CD4-positive, alpha-beta T cell treated with Interleukin-6 at 100 ng/mL for 8 hours (primary cell): ENCODE data around the gene HMGN1.
A peak's percentile ranks its signal among the peaks of the same experiment; 100 is the strongest.

ENCODE experiments used
- DNase-seq: peaks from one replicate; pipeline ENCODE4 v3.0.0-alpha.2; 2020; ENCODE audit warnings: mixed read lengths, low spot score

Gene HMGN1

GRCh38 chr21:39330001-39330400, 18.9 kb downstream of the HMGN1 start:
- DNase-seq = no peak

GRCh38 chr21:39327727-39328126, 21.2 kb downstream of the HMGN1 start:
- DNase-seq = no peak

DNA sequence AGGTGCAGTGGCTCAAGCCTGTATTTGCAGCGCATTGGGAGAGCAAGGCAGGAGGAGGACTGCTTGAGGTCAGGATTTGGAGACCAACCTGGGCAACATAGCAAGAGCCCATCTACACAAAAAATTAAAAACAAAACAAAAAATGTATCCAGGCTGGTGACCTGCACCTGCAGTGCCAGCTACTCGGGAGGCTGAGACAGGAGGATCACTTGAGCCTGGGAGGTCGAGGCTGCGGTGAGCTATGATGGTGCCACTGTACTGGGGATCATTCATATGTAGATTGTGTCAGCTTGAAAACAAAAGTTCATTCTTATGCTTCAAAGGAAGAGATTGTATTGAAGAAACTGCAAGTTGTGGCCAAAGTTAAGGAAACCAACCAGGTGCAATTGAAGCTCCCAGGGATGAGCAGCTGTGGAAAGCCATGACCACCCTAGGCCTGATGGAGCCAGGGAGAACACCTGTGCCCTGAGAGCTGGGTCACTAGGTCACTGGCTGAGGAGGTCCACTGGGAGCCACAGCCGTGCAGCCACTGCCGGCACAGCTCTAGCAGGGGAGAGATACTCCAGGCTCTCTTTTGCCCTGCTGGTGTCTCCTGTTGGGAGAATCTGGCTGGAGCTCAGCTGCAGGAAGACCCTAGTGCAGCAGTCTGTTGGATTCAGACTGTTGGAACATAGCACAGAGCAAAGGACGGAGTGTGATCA, 22.1 kb downstream of the HMGN1 start:
- no peak for DNase-seq

DNA sequence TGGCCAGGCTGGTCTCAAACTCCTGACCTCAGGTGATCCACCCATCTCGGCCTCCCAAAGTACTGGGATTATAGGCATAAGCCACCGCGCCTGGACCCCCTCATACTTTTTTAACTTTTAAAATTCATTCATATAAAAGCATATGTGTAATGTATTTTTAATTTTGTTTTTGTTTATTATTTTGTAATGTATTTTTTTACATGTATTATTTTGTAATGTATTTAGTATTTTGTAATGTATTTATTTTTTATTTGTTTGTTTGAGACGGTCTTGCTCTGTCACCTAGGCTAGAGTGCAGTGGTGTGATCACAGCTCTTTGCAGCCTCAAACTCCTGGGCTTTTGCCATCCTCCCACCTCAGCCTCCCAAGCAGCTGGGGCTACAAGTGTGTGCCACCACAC, 23.4 kb downstream of the HMGN1 start:
- no peak for DNase-seq

DNA sequence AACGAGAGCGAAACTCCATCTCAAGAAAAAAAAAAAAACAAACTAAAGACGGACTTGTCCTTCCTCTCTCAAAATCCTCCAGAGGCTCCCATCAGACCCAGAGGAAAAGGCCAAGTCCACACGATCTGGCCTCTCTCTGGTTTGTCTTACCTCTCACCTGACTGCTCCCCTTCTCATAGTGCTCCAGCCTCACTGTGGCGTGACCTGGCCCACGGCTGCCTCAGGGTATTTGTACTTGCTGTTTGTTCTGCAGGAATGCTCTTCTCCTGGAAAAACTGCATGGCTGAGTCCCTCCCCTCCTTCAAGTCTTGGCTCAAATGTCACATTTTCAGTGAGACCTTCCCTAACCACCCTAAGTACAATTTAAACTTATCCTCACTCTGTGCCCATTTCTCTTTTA, 27.5 kb downstream of the HMGN1 start:
- DNase-seq = no peak

DNA sequence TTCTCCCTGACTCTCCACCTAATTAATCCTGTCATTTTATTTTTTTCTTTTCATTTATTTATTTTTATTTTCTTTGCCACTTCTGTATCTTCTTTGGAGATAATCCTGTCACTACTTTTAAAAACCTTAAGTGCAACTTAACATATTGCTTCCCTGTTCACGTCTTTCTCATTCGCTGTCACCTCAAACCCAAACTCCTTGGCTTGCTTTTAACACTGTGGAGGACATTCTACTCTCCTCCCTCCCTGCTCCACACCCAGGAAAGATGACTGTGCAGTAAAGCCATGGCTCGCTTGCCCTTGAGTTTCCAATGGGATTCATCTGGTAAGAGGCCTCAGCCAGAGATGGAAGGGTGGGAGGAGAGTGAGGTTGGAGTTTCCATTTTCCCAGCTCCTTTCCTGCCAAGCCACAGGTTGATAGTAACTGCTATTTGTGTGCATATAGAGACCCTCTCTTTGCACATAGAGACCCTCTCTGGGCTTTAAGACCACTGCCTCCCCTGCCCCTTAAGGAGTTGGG, 29.0 kb downstream of the HMGN1 start:
- DNase-seq = no peak

DNA sequence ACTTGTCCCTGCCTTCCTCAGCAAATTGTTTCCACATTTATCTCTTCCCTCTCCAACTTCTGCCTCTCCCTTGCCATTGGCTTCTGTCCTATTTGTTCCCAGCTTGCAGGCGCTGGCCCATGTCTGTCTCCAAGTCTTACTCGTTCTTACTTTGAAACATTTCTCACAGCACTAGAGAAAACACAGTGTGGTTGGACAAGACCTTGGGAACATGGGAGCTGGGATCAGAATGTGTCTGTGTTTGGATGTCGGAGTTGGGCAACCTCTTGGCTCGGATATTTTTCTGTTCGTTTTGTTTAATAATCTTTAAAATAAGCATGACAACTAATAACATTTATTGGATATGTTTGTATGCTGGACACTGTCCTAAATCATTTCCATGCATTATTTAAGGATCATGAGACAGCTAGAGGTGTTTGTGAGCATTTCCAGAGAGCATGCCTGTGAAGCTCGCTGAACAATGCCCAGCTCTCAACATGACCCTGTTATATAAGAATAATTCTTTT, 29.6 kb downstream of the HMGN1 start:
- DNase-seq = no peak

- no peak for DNase-seq
Observed at GRCh38 chr21:39318091-39318959, 30.6 kb downstream of the HMGN1 start.

GRCh38 chr21:39317134-39318090, 31.5 kb downstream of the HMGN1 start:
- DNase-seq = no peak

- no peak for DNase-seq
Observed at GRCh38 chr21:39316729-39317128, 32.2 kb downstream of the HMGN1 start.

DNA sequence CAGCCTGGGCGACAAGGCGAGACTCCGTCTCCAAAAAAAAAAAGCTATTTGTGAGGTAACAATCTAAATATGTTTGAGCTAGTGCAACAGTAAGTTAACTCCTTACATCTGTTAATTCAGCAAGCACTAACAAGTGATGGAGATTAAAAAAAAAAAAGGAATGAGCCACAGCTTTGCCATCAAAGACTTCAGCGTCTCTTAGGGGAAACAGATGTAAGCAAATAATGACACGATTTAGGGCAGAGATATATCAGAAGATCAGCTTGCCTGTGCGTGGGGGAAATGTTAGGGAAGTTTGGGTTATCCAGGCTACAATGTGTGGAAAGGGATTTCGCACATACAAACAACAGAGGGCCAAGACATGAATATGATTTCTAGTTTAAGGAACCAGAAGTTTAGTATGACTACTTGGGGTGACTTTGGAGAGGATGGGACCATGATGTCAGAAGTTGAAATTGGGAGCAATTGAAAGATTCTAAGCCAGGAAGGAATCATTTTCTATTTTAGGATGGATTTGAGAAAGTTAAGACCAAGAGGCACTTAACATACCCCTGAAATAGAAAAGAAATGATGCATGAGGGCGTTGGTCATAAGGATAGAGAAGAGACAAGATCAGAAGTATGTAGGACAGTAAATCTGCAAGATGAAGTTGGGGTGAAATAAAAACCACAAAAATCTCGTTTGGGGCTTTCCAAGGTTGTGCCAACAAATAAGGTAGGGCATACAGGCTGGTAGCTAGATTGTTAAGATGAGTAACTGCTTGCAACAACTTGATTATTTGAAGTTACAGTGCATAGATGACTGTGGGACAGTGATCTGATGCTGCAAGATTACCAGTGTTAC, 33.1 kb downstream of the HMGN1 start:
- peak; percentile 19 for DNase-seq

DNA sequence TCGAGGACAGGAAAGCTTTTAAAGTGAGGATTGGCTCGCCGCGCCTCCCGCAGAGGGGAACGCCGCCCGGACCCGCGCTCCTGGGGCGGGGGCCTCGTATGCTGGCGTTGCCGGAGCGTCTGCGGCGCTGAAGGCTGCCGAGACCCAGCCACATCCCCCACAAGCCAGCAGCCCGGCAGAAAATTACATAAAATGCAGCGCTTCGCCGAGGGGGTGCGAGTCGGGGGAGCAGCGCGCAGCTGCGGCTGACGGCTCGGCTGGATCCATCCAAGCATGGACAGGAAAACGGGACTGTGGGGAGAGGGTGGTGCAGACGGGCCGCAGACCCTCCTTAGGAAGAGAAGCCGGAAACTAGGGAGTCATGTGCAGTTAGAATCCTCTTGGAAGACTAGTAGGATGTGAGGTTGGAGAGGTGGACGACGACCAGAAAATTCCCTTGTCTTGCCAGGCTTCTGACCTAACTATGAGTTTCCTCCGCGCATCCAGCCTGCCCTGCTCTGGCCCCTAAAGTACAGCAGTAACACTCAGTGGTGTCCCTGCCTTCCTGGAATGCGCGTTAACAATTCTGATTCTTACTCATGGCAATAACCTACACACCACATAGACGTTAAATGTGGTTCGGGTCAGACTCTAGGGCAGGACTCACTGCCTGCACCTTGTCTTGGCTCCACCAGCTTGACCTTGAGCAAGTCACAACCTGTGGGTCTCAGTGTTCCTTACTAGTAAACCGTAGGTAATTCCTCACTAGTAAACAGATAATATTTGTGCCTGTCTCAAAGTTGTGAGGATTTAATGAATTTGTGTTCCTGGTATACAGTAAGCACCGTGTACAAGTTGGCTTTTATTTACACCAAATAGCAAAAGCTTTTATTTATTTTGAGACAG, 34.5 kb downstream of the HMGN1 start:
- peak; percentile 34 for DNase-seq

DNA sequence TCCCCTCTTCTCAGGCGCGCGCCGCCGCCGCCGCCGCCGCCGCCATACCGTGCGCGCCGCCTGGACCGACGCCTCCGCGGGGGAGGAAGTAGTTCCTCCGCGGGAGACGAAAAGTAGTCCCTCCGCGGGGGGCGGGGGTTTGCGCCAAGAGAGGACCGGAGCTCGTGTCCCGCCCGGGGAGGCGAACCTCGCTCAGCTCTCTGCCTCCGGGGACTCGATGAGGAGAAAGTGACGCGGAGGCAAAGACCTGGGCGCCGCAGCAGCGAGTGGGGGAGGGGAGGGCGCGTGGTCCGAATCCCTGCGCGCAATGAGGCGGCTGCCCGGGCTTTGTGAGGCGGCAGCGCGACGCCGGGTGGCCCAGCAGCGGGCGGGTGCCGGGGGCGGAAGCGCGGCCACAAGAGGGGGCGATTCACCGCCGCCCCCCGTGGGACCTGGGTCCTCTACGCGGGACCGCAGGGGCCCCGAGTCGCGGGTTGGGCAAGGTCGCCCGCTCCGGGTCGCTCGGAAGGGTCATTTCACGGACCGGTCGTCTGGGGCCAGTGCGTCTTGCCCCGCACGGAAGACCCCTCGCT, 35.2 kb downstream of the HMGN1 start, which contains the start of gene BRWD1:
Gene BRWD1, minus strand, starts transcription at position 62 of the 572 bp plus-strand sequence. CDS start 141 bp downstream, outside the sequence.
- peak; percentile 72 for DNase-seq

GRCh38 chr21:39313042-39313570, 35.8 kb downstream of the HMGN1 start:
- no peak for DNase-seq

DNA sequence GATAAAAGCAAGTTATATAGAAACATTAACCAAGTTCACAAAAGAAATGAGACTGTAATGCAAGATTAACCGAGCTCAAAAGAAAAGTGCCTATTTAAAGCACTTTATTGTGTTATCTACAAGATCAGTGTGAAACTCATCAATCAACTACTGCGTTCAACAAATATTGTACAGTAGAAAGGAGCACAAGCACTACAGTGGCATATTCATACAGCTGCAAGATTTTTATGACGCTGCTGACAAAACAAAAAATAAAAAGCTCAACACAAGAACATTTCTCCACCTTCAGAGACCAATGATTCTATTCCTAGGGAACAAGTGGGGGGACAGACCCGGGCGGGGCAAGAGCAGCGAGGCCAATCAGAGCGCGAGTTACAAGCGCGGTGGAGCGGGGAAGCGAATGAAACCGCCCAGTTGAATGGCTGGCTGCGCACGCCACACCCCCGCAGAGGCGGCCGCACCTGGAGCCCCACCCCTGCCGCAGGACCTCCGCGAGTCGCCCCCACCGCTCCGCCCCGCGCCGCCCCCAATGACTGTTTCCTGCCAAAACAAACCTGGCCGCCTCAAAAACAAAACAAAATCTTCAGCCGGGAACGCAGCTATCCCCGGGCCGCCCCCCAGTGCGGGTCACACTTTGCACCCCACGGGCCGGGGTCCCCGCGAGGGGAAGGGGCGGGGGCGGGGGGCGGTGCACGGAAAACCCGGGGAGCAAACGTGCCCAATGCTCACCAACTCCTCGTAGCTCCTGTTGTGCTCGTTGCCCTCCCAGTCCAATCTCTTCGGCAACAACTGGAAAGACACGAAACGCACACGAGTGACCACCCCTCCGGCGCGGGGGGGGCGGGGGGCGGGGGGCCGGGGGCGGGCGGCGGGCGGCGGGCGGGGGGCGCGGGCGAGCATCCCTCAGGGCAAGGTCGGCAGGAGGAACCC, 36.5 kb downstream of the HMGN1 start:
- DNase-seq = peak; percentile 93

DNA sequence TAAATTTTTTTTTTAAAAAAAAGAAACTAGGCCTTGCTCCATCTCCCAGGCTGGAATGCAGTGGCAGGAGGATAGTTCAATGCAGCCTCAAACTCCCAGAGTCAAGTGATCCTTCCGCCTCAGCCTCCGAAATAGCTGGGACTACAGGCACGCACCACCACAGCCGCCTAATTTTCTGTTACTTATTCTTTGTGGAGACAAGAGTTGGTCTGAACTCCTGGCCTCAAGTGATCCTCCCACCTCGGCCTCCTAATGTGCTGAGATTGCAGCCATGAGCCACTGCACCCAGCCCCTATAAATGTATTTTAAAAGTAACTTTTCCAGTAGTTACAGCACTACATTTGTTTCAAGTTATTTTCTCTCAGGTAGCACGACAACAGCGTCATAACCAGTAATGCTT, 37.7 kb downstream of the HMGN1 start:
- DNase-seq = no peak

DNA sequence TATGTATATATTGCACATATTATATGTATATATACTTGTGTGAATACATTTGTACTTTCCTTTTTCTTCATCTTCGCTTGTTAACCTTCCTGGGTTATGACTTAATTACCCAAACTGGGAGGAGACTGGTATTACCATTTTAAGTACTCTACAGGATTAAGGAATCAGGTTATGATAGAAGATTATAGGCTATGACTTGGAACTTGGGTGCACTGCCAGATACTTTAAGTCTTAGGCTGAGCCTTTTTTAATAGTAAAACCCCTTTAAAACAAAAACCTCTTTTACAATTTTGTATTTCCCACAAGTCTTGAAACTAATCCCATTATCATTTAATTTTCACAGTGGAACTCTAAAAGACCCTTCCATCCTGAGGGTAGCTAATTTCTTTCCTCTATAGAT, 41.4 kb downstream of the HMGN1 start:
- DNase-seq = no peak

DNA sequence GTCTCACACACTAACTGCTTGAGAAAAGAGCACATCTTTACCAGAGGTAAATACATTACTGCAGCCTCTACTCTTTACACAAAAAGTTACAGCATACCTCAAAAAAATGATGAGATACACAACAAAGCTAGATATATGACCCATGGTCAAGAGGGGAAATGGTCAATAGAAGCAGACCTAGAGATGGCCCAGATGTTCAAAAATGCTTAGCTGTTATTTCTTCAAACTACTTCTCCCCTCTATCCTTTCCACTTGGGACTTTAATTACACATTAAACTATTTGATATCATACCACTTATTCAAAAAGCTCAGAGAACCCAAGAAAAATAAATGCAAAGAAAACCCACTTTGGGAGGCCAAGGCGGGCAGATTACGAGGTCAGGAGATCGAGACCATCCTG, 48.3 kb downstream of the HMGN1 start:
- DNase-seq = no peak
